PFSK-1 (cell line): Measurements from ENCODE around the gene RGS12.

Source experiments
- POLR2AphosphoS5 ChIP-seq: IDR thresholded peaks from 2 replicates; pipeline ENCODE4 v1.6.1; 2012; ENCODE audit warnings: low read depth, mild to moderate bottlenecking, control low read depth, low read length, moderate library complexity
- SIN3A ChIP-seq: IDR thresholded peaks from 2 replicates; pipeline ENCODE4 v1.6.1; 2012; ENCODE audit warnings: mild to moderate bottlenecking, low read length, moderate library complexity, borderline replicate concordance; ENCODE audit not compliant: insufficient read depth
- TAF1 ChIP-seq: IDR thresholded peaks from 2 replicates; pipeline ENCODE4 v1.6.1; 2012; ENCODE audit warnings: low read length, control low read depth, borderline replicate concordance; ENCODE audit not compliant: insufficient read depth
- TF ChIP-seq, protein P1 (sequence below), 2 experiments: IDR thresholded peaks; 2 replicates each; pipeline versions ENCODE4 v1.6.1 to v1.8.0; 2011 to 2012; ENCODE audit warnings: low read depth in 2 of 2, low read length in 2 of 2, control low read depth in 1 of 2, inconsistent platforms in 1 of 2, mild to moderate bottlenecking in 1 of 2, moderate library complexity in 1 of 2; ENCODE audit not compliant: insufficient read depth in 1 of 2

DNA sequence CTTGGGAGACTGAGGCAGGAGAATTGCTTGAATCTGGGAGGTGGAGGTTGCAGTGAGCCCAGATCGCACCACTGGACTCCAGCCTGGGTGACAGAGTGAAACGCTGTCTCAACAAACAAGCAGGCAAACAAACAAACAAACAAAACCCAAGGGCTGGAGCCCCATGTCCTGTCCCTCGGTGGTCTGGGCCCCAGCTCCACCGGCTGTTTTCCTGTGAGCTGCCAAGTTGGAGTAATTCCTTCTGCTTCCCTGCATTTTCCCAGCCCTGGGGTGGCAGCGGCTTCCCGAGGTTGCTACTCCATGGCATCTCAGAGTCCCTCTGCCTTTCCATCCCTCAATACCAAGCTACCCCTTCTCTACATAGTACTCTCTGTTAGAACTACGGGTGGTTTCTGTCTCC, 43.2 kb downstream of the RGS12 start:
- TF ChIP-seq POLR2AphosphoS5 = no peak
- TF ChIP-seq, protein P1, sequence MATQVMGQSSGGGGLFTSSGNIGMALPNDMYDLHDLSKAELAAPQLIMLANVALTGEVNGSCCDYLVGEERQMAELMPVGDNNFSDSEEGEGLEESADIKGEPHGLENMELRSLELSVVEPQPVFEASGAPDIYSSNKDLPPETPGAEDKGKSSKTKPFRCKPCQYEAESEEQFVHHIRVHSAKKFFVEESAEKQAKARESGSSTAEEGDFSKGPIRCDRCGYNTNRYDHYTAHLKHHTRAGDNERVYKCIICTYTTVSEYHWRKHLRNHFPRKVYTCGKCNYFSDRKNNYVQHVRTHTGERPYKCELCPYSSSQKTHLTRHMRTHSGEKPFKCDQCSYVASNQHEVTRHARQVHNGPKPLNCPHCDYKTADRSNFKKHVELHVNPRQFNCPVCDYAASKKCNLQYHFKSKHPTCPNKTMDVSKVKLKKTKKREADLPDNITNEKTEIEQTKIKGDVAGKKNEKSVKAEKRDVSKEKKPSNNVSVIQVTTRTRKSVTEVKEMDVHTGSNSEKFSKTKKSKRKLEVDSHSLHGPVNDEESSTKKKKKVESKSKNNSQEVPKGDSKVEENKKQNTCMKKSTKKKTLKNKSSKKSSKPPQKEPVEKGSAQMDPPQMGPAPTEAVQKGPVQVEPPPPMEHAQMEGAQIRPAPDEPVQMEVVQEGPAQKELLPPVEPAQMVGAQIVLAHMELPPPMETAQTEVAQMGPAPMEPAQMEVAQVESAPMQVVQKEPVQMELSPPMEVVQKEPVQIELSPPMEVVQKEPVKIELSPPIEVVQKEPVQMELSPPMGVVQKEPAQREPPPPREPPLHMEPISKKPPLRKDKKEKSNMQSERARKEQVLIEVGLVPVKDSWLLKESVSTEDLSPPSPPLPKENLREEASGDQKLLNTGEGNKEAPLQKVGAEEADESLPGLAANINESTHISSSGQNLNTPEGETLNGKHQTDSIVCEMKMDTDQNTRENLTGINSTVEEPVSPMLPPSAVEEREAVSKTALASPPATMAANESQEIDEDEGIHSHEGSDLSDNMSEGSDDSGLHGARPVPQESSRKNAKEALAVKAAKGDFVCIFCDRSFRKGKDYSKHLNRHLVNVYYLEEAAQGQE (IDR thresholded peaks at IDR 0.05; ENCODE audit: insufficient read depth in 1 of 2, low read depth in 2 of 2, low read length in 2 of 2) = no peak
- no peak for TF ChIP-seq TAF1
- no peak for TF ChIP-seq SIN3A
